NCI-H2029 (cell line): ENCODE measurements around the gene TEKT5.
A peak's percentile ranks its signal among the peaks of the same experiment; 100 is the strongest.
"Not testable (repeated sequence)": the region's sequence is repeated elsewhere in the genome, so short reads cannot be mapped to it uniquely, and the experiment has no call there.

Experiments used
- DNase-seq: peaks from one replicate; lab custom pipeline; 2025; lab: John Stamatoyannopoulos, UW

Gene TEKT5

DNA sequence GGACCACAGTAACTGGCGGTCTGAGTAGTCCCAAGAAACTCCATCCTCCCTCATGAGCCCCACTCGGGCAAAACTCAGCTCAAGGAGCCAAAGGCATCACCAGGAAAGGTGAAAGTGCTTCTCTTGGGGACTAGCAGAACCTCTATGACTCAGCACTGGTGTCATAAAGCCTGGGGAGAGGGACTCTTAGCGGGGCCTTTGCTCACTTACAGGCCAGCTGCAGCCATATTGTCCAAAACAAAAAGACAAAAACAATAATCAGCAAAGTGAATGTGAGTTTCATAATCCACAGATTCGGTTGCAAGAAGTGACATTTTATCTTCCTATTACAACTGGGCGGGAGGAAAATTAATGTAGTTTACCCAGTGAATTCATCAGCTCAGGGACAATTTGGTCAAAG lies at the start of gene TEKT5:
Gene TEKT5, minus strand, starts transcription at position 101 of the 400 bp plus-strand sequence. Its CDS starts 57 bp downstream, at position 44.
- no peak for DNase-seq

GRCh38 chr16:10743610-10744369 lies 49.1 kb upstream of the TEKT5 start, which contains the start of gene NUBP1:
NUBP1 (plus strand) TSS chr16:10743842; CDS start chr16:10743864, 22 bp downstream.
- DNase-seq, result peak; percentile 92

DNA sequence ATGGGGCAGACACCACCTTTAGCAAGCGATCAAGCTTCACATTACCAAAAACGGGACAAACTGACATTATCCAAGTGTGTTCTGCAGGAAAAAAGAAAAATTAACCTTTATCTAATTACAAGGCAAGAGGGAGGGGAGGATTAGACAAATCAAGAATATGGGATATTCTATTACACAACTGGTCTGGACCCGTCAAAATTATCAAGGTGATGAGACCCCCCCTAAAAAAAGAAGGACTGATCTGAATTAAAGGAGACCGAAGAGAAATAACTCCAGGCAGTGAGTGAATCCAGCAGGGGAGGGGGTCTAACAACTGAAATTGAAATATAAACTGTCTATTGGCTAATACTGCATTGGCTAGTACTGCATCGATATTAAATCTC lies 48.5 kb upstream of the TEKT5 start:
- no peak for DNase-seq

GRCh38 chr16:10741844-10742243 lies 47.1 kb upstream of the TEKT5 start:
- DNase-seq, result peak; percentile 54

DNA sequence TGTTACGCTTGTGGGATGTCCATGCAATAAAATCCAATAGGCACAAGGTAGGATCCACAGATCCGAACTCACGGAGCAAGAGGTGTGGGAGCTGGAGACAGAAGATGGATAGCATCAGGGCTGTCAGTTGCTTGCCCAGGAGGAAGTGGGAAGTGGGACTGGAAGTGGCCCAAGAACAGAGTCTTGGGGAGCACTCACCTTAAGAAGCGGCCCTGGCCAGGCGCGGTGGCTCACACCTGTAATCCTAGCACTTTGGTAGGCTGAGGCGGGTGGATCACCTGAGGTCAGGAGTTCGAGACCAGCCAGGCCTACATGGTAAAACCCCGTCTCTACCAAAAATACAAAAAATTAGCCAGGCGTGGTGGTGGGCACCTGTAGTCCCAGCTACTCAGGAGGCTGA lies 46.5 kb upstream of the TEKT5 start:
- not testable (repeated sequence) for DNase-seq

DNA sequence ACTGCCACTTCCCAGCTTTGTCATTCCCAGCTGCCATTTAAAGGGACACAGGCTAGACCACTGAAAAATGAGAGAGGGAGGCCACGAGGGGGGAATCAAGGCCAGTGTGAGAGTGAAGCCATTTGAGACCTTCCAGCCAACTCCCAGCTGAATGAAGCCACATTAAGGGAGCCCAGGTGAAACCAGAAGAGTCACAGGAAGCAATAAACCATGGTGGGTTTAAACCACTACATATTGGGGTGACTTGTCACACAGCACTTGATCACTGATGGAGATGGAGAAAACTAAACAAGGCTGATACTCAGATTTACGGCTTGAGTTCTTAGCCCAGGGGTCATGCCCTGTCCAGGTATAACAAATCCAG lies 46.1 kb upstream of the TEKT5 start:
- no peak for DNase-seq

DNA sequence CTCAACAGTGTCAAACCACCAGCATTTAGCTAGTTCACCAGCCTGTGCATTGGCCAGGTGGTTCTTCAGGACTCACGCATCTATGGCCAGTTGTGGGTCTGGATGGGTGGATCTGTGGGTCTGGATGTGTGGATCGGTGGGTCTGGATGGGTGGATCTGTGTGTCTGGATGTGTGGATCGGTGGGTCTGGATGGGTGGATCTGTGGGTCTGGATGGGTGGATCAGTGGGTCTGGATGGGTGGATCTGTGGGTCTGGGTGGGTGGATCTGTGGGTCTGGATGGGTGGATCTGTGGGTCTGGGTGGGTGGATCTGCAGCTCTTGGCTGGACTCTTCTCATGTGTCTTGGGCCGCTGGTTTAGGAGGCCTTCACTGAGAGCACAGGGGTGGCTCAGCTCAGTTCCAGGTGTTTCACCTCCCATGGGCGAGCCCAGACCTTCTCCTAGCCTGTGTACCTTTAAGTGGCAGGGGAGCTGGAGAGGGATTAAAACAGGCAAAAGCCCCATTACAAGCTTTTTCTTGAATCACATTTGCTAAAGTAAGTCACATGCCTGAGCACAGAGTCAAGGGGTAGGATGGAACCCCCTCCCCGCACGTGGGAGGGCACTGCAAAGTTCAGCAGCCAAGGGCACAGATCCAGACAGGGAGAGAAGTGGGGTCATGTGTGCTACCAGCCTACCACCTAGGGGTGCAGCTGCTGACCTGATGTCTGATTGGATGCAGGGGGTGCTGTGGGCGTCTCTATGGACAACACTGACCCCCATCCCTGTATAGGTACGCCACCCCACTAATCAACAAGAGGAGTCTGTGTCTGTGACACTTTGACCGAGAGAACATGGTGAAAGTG lies 45.5 kb upstream of the TEKT5 start:
- DNase-seq, result no peak

GRCh38 chr16:10738231-10739077 lies 43.7 kb upstream of the TEKT5 start:
- DNase-seq, result no peak

- peak; percentile 65 for DNase-seq
These were observed 42.4 kb upstream of the TEKT5 start for GRCh38 chr16:10737068-10737625.

- DNase-seq, result no peak
These were observed 37.1 kb upstream of the TEKT5 start for GRCh38 chr16:10731790-10732189.

DNA sequence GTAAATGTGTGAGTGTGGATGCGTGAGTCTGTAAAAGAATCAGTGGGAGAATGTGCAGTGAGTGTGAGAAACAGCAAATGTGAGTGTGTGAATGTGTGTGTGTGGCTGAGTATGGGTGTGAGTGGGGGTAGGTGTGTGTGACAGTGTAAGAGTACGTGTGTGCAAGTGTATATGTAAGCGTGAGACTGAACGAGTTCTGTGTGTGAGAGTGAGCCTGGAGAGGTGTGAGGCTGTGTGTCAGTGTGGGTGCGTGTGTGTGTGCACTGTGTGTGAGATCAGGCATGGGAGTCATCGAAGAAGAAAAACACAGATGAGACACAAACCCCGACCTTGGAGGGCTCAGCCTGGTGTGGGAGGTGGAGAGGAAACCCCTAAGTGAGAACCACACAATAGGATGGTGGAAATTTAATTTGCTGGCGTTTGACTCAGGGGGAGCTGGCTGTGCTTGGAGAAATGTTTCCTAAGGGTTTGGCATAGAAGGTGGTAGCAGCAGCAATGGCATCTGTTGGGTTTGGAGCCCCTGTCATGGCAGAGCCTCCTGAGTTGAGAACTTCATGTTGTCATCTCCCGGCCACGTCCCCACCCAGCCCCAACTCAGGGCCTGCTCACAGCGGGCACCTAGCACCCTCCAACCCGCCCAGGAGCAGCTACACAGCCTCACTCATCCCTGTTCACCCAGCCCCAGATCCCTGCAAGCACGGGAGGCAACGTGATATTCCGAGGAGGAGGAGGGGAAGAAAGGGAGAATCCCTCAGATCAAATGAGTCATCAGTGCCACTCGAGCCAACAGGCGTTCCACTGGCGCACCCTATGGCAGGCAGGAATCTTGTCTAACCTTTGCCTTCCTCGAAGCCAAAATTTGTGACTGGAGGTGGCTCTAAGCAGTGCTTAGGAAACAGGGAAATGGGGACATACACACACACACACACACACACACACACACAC lies 34.6 kb upstream of the TEKT5 start:
- peak; percentile 60 for DNase-seq

DNA sequence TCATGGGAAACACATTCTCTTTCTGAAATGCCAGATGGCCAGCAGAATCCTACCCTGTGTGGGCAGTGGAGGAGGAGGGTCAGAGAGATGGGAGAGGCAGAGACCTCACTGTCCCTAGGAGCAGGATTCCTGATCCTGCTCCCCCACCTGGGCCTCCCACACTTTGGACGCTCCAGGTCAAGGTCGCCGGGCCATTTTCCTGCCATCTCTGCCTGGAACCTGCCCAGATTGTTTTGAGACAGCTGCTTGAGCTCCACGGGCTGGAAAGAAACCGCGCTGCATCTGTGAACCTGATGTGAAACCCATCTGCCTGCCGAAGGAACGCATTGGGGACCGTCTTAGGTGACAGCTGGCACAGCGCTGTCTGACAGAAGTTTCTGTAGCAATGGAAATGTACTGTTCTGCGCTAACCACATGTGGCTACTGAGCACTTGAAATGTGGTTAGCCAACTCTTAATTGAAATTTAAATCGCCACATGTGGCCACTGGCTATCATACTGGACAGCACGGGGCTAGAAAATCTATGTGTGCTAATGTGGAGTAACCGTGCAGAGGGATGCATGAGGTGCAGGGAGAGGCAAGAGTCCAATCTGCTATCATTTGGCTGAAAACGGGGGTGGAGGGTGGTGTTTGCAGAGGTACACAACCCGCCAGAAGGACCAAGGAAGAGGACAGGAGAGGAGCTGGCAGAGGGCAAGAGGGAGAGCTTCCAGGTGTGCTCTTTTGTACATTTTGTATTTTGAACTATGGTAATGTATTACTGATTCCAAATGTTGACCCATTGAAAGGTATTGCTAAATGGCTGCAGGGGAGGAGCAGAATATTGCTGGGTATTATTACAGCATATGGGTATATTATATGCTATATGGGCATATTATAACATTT lies 33.5 kb upstream of the TEKT5 start:
- DNase-seq, result no peak

DNA sequence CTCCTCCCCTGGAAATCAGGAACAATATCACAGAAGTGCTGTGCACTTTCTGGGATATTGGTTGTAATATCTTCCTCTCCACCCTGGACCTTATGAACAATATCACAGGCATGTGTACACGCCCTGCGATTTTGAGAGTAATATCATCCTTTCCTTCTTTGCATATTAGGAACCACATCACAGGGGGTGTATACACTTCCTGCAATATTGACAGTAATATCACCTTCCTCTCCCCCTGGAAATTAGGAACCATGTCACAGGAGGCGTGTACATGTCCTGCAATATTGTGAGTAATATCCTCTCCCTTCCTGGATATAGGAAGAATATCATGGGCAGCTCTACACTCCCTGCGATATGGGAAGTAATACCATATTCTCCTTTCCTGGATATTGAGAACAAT lies 14.2 kb upstream of the TEKT5 start:
- DNase-seq, result no peak

- no peak for DNase-seq
These were observed 5.0 kb upstream of the TEKT5 start for GRCh38 chr16:10699756-10700155.

DNA sequence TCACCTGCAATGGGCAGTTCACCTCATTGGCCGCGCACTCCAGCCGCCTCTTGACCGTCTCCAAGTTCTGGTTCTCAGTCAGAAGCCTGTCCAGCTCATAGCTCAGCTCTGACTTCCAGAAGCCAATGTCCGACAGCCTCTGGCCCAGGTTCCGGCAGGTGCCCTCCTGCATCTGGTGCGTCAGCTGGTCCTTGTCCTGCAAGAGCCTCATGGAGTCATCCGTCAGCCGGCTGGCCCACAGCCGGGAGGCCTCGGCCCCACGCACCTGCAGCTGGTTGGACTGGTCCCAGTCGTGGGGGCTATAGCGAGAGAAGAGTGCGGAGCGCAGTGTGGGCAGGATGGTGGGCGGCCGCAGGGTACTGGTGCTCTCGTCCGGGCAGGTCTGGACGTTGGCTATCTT lies 424 bp downstream of the TEKT5 start:
- no peak for DNase-seq

DNA sequence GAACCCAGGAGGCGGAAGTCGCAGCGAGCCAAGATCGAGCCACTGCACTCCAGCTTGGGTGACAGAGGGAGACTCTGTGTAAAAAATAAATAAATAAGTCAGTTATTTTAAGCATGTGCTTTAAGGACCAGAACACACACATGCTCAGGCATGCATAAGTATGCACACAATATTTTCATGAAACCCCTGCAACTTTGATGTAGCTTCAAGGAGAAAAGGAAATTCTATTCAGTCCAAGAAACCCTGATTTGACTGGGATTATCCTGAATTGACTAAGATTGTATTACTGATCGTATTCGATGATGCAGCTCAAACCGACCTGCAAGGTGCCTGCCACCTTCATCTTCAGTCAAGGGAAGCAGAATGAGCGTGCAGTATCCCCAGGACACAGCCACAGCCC lies 841 bp downstream of the TEKT5 start:
- DNase-seq, result no peak

DNA sequence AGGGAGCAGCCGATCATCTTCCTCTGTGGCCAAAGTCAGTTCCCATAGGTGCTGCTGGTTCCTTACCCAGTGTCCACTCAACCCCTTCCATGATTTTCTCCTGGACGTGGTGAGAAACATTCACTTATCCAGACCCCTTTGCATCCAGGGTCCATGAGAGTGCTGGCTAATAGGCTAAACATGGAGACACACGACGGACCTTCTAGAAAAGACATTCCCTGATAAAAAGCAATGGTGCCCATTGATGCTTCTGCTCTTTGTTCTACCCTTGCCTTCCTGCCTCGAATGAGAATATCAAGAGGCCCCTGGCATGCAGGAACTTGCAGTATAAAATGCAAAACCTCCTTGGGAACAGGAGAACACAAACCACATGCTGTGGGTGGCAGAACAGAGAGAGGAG lies 2.3 kb downstream of the TEKT5 start:
- no peak for DNase-seq

DNA sequence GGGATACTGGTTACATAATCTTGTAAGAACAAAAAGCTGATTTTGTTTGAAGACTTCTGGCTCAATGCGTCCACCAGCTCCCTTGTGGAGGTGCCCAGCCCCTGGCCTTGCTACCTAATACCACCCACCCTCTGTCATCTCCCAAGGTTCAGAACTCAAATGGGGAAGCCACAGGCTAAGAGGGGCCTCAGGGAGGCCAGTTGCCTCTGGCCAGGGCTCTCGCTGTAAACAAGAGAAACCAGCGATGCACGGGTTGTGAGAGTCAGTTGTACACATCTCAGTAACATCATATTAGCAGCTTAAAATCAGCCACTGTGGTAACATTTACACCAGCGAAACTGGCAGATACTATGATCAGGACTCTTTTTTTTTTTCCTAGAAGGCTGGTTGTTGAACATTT lies 6.0 kb downstream of the TEKT5 start:
- DNase-seq, result no peak

DNA sequence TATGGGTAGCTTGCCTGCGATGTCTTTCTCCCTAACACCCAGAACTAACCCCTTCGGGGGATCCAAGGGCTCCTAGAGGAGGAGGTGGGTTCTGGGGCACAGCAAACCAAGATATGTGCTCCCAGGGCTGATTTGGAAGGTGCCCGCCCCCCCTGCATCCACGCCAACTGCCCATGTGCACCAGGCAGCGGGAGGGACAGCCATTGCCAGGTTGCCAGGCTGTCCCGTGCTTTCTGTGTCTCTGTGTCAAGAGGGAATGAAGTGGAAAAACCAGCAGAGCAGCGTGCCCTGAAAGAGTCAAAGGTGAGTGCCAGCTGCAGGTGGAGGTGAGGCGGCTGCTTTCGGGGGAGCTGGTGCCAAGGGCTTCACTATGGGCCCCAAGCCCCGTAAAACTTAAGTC lies 6.4 kb downstream of the TEKT5 start:
- peak; percentile 38 for DNase-seq

DNA sequence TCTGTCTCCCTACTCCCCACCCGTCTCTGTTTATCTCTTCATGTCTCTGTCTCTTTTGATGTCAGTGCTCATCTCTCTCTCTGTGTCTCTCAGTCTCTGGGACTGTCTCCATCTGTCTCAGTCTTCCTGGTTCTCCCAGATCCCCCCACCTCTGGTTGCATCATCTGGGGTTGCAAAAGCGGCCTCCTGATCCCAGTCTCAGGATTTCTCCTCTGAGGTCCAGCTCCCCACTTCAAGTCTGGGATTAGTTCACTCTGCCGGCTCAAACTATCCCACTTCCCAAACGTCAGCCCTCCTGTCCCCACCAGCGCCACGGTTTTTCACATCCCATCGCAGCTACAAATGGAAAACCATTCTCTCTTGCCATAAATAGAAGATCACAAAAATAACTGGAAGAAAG lies 9.0 kb downstream of the TEKT5 start:
- no peak for DNase-seq
